DND-41 (cell line): ENCODE data around the gene INSC.

Experiments used
- ATAC-seq: fragments of 200-7000 bp; cut with Tn5 transposase; 3 replicates; pipeline ENCODE4 v1.9.1; 2021; ENCODE audit warnings: low read depth; ENCODE audit not compliant: insufficient read depth
- DNase-seq: peaks from one replicate; pipeline ENCODE4 v3.0.0-alpha.2; 2020
- H2AFZ ChIP-seq: 2 replicates; pipeline ENCODE4 v1.6.0; 2012; ENCODE audit warnings: low read depth, low read length
- H3K27ac ChIP-seq: 2 replicates; pipeline ENCODE4 v1.5.1; 2012; ENCODE audit warnings: low read length, inconsistent platforms
- H3K27me3 ChIP-seq: fragments of 200-600 bp; sonication (generic); 2 replicates; pipeline ENCODE4 v1.6.0; 2012; ENCODE audit warnings: low read length, mild to moderate bottlenecking, inconsistent platforms; ENCODE audit not compliant: insufficient read depth, poor library complexity
- H3K36me3 ChIP-seq: 2 replicates; pipeline ENCODE4 v1.5.1; 2012; ENCODE audit warnings: low read length, inconsistent platforms; ENCODE audit not compliant: insufficient read depth
- H3K4me1 ChIP-seq: 2 replicates; pipeline ENCODE4 v1.5.1; 2012; ENCODE audit warnings: mild to moderate bottlenecking, low read length; ENCODE audit not compliant: insufficient read depth
- H3K4me2 ChIP-seq: 2 replicates; pipeline ENCODE4 v1.6.0; 2012; ENCODE audit warnings: mild to moderate bottlenecking, moderate library complexity, low read length, inconsistent platforms; ENCODE audit not compliant: insufficient read depth
- H3K4me3 ChIP-seq, 2 experiments: fragments of 200-600 bp in 1 of 2; shearing (Covaris generic) in 1 of 2; 2 replicates each; pipeline ENCODE4 v1.5.1; 2012 to 2016; ENCODE audit warnings: inconsistent platforms in 2 of 2, low read length in 2 of 2, mild to moderate bottlenecking in 2 of 2, low read depth in 1 of 2, moderate library complexity in 1 of 2
- H3K79me2 ChIP-seq: 2 replicates; pipeline ENCODE4 v1.6.0; 2012; ENCODE audit warnings: low read length, inconsistent platforms; ENCODE audit not compliant: insufficient read depth
- H3K9ac ChIP-seq: 2 replicates; pipeline ENCODE4 v1.6.0; 2012; ENCODE audit warnings: low read depth, mild to moderate bottlenecking, inconsistent platforms, low read length, moderate library complexity
- H3K9me3 ChIP-seq: 2 replicates; pipeline ENCODE4 v1.5.1; 2012; ENCODE audit warnings: low read length, moderate library complexity, mild to moderate bottlenecking, inconsistent platforms; ENCODE audit not compliant: insufficient read depth, severe bottlenecking
- H4K20me1 ChIP-seq: 2 replicates; pipeline ENCODE4 v1.6.0; 2012; ENCODE audit warnings: low read length; ENCODE audit not compliant: insufficient read depth
- CTCF ChIP-seq: IDR thresholded peaks from 2 replicates; pipeline ENCODE4 v1.5.1; 2012; ENCODE audit warnings: borderline replicate concordance, low read length, moderate library complexity, mild to moderate bottlenecking; ENCODE audit not compliant: poor library complexity, severe bottlenecking; ENCODE audit errors: extremely low read depth
- EZH2 ChIP-seq: IDR thresholded peaks from 3 replicates; pipeline ENCODE4 v1.6.1; 2012; ENCODE audit warnings: borderline replicate concordance, low read depth, mild to moderate bottlenecking, moderate library complexity, low read length, inconsistent platforms; ENCODE audit not compliant: severe bottlenecking

Gene INSC

GRCh38 chr11:15196704-15197103 lies 82.0 kb downstream of the INSC start:
- no peak overlapping the region for H3K4me3 ChIP-seq
- no peak for TF ChIP-seq CTCF
- peaks cover 8% of the 10 kb centered on the region for H3K27me3 ChIP-seq
- no peak overlapping the region for H3K4me2 ChIP-seq
- H3K4me1 ChIP-seq: no peaks in the 10 kb centered on the region
- ATAC-seq: no peak
- no peaks in the 10 kb centered on the region for H3K36me3 ChIP-seq
- no peaks in the 10 kb centered on the region for H3K9me3 ChIP-seq
- DNase-seq: no peak
- no peak overlapping the region for H2AFZ ChIP-seq
- H3K9ac ChIP-seq: no peak overlapping the region
- no peak overlapping the region for H3K27ac ChIP-seq
- no peaks in the 10 kb centered on the region for H3K79me2 ChIP-seq
- no peaks in the 10 kb centered on the region for H4K20me1 ChIP-seq

GRCh38 chr11:15197696-15198095 lies 83.0 kb downstream of the INSC start:
- Histone ChIP-seq H3K4me2 (no peak overlapping the region), H3K4me3 (no peak overlapping the region), H3K4me1 (no peaks in the 10 kb centered on the region), H3K27ac (no peak overlapping the region), H3K9me3 (no peaks in the 10 kb centered on the region), H3K36me3 (no peaks in the 10 kb centered on the region), H4K20me1 (no peaks in the 10 kb centered on the region), H3K9ac (no peak overlapping the region), H3K27me3 (peaks cover 8% of the 10 kb centered on the region), H2AFZ (no peak overlapping the region), H3K79me2 (no peaks in the 10 kb centered on the region)
- ATAC-seq (no peak), DNase-seq (no peak)
- TF ChIP-seq CTCF (no peak), EZH2 (no peak)

- H3K4me1 ChIP-seq: no peaks in the 10 kb centered on the region
- ATAC-seq: no peak
- no peaks in the 10 kb centered on the region for H3K9me3 ChIP-seq
- no peak overlapping the region for H3K4me2 ChIP-seq
- H3K9ac ChIP-seq: no peak overlapping the region
- no peak overlapping the region for H3K27ac ChIP-seq
- no peak for TF ChIP-seq EZH2
- TF ChIP-seq CTCF: no peak
- peaks cover 8% of the 10 kb centered on the region for H3K27me3 ChIP-seq
- no peaks in the 10 kb centered on the region for H3K36me3 ChIP-seq
- H3K4me3 ChIP-seq: no peak overlapping the region
- DNase-seq: no peak
- H3K79me2 ChIP-seq: no peaks in the 10 kb centered on the region
- H2AFZ ChIP-seq: no peak overlapping the region
- no peaks in the 10 kb centered on the region for H4K20me1 ChIP-seq
These were observed 83.6 kb downstream of the INSC start for GRCh38 chr11:15198284-15198683.

- H3K4me1 ChIP-seq: no peaks in the 10 kb centered on the region
- H2AFZ ChIP-seq: no peak overlapping the region
- no peak overlapping the region for H3K27ac ChIP-seq
- no peaks in the 10 kb centered on the region for H3K36me3 ChIP-seq
- no peak overlapping the region for H3K4me2 ChIP-seq
- peaks cover 8% of the 10 kb centered on the region for H3K27me3 ChIP-seq
- H3K9ac ChIP-seq: no peak overlapping the region
- no peak for DNase-seq
- no peak for ATAC-seq
- no peak overlapping the region for H3K4me3 ChIP-seq
- no peaks in the 10 kb centered on the region for H3K79me2 ChIP-seq
- no peaks in the 10 kb centered on the region for H4K20me1 ChIP-seq
- H3K9me3 ChIP-seq: no peaks in the 10 kb centered on the region
- TF ChIP-seq EZH2: no peak
- TF ChIP-seq CTCF: no peak
These were observed 85.0 kb downstream of the INSC start for GRCh38 chr11:15199693-15200092.
